ENCODE results near the gene UNC13A.

- TF ChIP-seq CTCF (IDR thresholded peaks at IDR 0.05; ENCODE audit: borderline replicate concordance, extremely low read depth, low read length, poor library complexity, severe bottlenecking) (no peak), EZH2 (IDR thresholded peaks at IDR 0.05; ENCODE audit: borderline replicate concordance, low read depth, low read length, severe bottlenecking) (no peak)
Observed at GRCh38 chr19:17641846-17642245, 46.3 kb downstream of the UNC13A start.
